ENCODE measurements around the gene MAP3K14. TPM values are rescaled to one million over a fixed set of nuclear protein-coding genes. Genes with fewer than 3 reads are reported as not detected.

The MAP3K14 gene
- total RNA-seq, 1 experiment from 2014 or later = 7.8 TPM

- no peaks in the 10 kb centered on the region for H3K79me2 ChIP-seq (ENCODE audit: insufficient read depth, low read length)
- H2AK5ac ChIP-seq (ENCODE audit: insufficient read length, low read length) = no peak overlapping the region
- no peaks in the 10 kb centered on the region for H3K27me3 ChIP-seq (ENCODE audit: insufficient read depth, low read length)
- no peaks in the 10 kb centered on the region for H3K79me1 ChIP-seq (ENCODE audit: insufficient read depth, low read depth, low read length, poor library complexity, severe bottlenecking)
- no peak overlapping the region for H3K56ac ChIP-seq (ENCODE audit: insufficient read length, low read depth, low read length)
- Mint-ChIP-seq H3K27me3 (ENCODE audit: low read depth) (no peaks in the 10 kb centered on the region), H3K4me3 (no peak overlapping the region), H3K27ac (peak overlapping the region in 1 of 3 experiments; percentile 53; a peak in 2 of 7 replicates), H3K36me3 (ENCODE audit: insufficient read depth in 1 of 3, low read depth in 3 of 3) (peaks cover 10 to 21% (median 19%) of the 10 kb centered on the region in 3 experiments; a peak in 6 of 7 replicates), H3K9me3 (no peaks in the 10 kb centered on the region), H3K4me1 (peaks cover 7 to 14% of the 10 kb centered on the region in 2 experiments)
- H2AFZ ChIP-seq (ENCODE audit: low read length) = no peak overlapping the region
- no peaks in the 10 kb centered on the region for H3K4me1 ChIP-seq (ENCODE audit: insufficient read depth, low read length)
- H2BK20ac ChIP-seq (ENCODE audit: low read depth, low read length, poor library complexity, severe bottlenecking) = no peak overlapping the region
- no peak overlapping the region for H2BK12ac ChIP-seq (ENCODE audit: insufficient read length, low read depth, low read length)
- TF ChIP-seq CTCF (conservative IDR thresholded peaks at IDR 0.05) = no peak
- H3K18ac ChIP-seq (ENCODE audit: insufficient read length, low read depth, low read length) = no peak overlapping the region
- no CpG with 5 or more reads among the region's 5 CpGs for WGBS (ENCODE audit: extremely low coverage, insufficient read length, low lambda C conversion rate)
- H2BK120ac ChIP-seq (ENCODE audit: low read depth, low read length, poor library complexity, severe bottlenecking) = no peak overlapping the region
- H4K91ac ChIP-seq (ENCODE audit: insufficient read length, low read depth, low read length) = no peak overlapping the region
- no peak overlapping the region for H3K14ac ChIP-seq (ENCODE audit: insufficient read depth, low read length)
- H3K4ac ChIP-seq (ENCODE audit: low read depth, low read length) = no peak overlapping the region
- no peak overlapping the region for H3K4me2 ChIP-seq (ENCODE audit: insufficient read depth, insufficient read length, low read length)
- no peak overlapping the region for H3T11ph ChIP-seq (ENCODE audit: low read length)
- H4K5ac ChIP-seq (ENCODE audit: insufficient read length, low read depth, low read length) = no peak overlapping the region
- no peak overlapping the region for H3K27ac ChIP-seq (ENCODE audit: insufficient read length, low read depth, low read length)
- no peak overlapping the region for H3K9ac ChIP-seq (ENCODE audit: extremely low read depth, insufficient read length, low read length)
- DNase-seq = no peak
- H2BK15ac ChIP-seq (ENCODE audit: low read depth, low read length) = no peak overlapping the region
- H3K23ac ChIP-seq (ENCODE audit: insufficient read length, low read depth, low read length) = no peak overlapping the region
- H3K23me2 ChIP-seq (ENCODE audit: insufficient read length, low read depth, low read length, poor library complexity, severe bottlenecking) = no peaks in the 10 kb centered on the region
- no peaks in the 10 kb centered on the region for H4K20me1 ChIP-seq (ENCODE audit: control insufficient read depth, insufficient read depth, insufficient read length)
- H2BK5ac ChIP-seq (ENCODE audit: insufficient read length, low read length) = no peak overlapping the region
- H4K8ac ChIP-seq (replicated peaks; ENCODE audit: insufficient read length, low read depth, low read length) = no peak overlapping the region
- no peaks in the 10 kb centered on the region for H3K9me3 ChIP-seq (ENCODE audit: control insufficient read depth, low read depth, low read length)
These were observed 42.8 kb downstream of the MAP3K14 start for GRCh38 chr17:45274033-45274432.
